ENCODE data around the gene TMEM74B.

The TMEM74B gene

DNA sequence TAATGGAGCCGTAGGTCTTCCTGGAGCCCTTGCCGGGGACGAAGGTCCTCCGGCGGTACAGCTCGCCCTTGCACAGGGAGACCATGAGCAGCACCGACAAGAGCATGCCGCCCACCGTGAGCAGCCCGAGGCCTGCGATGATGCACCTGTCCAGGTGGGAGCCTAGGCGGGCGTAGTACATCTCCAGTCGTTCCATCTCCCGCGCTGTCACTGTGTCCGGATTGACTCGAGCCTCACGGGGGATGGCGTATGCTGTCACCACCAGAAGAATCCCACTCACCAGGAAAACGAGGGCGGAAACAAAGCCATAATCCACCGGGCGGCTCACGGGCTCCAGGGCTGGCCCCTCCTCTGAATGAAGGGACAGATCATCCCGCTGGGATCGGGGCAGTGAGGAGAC lies 3.8 kb downstream of the TMEM74B start (continued):
- no peak for TF ChIP-seq ZNF202 (tag by site-specific recombination; IDR thresholded peaks at IDR 0.05; ENCODE audit: borderline replicate concordance)
- TF ChIP-seq ZEB2 (tag by site-specific recombination; IDR thresholded peaks at IDR 0.05): no peak
- no peak for TF ChIP-seq ZNF248 (tag by site-specific recombination; IDR thresholded peaks at IDR 0.05)
- no peak for TF ChIP-seq SP7 (tag by site-specific recombination; IDR thresholded peaks at IDR 0.05)
- TF ChIP-seq ZNF155 (tag by site-specific recombination; IDR thresholded peaks at IDR 0.05): no peak
- TF ChIP-seq, protein P1, sequence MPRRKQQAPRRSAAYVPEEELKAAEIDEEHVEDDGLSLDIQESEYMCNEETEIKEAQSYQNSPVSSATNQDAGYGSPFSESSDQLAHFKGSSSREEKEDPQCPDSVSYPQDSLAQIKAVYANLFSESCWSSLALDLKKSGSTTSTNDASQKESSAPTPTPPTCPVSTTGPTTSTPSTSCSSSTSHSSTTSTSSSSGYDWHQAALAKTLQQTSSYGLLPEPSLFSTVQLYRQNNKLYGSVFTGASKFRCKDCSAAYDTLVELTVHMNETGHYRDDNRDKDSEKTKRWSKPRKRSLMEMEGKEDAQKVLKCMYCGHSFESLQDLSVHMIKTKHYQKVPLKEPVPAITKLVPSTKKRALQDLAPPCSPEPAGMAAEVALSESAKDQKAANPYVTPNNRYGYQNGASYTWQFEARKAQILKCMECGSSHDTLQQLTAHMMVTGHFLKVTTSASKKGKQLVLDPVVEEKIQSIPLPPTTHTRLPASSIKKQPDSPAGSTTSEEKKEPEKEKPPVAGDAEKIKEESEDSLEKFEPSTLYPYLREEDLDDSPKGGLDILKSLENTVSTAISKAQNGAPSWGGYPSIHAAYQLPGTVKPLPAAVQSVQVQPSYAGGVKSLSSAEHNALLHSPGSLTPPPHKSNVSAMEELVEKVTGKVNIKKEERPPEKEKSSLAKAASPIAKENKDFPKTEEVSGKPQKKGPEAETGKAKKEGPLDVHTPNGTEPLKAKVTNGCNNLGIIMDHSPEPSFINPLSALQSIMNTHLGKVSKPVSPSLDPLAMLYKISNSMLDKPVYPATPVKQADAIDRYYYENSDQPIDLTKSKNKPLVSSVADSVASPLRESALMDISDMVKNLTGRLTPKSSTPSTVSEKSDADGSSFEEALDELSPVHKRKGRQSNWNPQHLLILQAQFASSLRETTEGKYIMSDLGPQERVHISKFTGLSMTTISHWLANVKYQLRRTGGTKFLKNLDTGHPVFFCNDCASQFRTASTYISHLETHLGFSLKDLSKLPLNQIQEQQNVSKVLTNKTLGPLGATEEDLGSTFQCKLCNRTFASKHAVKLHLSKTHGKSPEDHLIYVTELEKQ (tag by site-specific recombination; IDR thresholded peaks at IDR 0.05; ENCODE audit: borderline replicate concordance): no peak
- TF ChIP-seq, protein P2, sequence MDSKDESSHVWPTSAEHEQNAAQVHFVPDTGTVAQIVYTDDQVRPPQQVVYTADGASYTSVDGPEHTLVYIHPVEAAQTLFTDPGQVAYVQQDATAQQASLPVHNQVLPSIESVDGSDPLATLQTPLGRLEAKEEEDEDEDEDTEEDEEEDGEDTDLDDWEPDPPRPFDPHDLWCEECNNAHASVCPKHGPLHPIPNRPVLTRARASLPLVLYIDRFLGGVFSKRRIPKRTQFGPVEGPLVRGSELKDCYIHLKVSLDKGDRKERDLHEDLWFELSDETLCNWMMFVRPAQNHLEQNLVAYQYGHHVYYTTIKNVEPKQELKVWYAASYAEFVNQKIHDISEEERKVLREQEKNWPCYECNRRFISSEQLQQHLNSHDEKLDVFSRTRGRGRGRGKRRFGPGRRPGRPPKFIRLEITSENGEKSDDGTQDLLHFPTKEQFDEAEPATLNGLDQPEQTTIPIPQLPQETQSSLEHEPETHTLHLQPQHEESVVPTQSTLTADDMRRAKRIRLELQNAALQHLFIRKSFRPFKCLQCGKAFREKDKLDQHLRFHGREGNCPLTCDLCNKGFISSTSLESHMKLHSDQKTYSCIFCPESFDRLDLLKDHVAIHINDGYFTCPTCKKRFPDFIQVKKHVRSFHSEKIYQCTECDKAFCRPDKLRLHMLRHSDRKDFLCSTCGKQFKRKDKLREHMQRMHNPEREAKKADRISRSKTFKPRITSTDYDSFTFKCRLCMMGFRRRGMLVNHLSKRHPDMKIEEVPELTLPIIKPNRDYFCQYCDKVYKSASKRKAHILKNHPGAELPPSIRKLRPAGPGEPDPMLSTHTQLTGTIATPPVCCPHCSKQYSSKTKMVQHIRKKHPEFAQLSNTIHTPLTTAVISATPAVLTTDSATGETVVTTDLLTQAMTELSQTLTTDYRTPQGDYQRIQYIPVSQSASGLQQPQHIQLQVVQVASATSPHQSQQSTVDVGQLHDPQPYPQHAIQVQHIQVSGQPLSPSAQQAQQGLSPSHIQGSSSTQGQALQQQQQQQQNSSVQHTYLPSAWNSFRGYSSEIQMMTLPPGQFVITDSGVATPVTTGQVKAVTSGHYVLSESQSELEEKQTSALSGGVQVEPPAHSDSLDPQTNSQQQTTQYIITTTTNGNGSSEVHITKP (tag by site-specific recombination; IDR thresholded peaks at IDR 0.05): no peak
- TF ChIP-seq TCF7L2 (IDR thresholded peaks at IDR 0.05; ENCODE audit: borderline replicate concordance, low read depth, low read length): no peak
- no peak for TF ChIP-seq MZF1 (tag by site-specific recombination; IDR thresholded peaks at IDR 0.05; ENCODE audit: borderline replicate concordance)
- no peak for TF ChIP-seq ZNF747 (tag by site-specific recombination; IDR thresholded peaks at IDR 0.05)
- TF ChIP-seq, protein P3, sequence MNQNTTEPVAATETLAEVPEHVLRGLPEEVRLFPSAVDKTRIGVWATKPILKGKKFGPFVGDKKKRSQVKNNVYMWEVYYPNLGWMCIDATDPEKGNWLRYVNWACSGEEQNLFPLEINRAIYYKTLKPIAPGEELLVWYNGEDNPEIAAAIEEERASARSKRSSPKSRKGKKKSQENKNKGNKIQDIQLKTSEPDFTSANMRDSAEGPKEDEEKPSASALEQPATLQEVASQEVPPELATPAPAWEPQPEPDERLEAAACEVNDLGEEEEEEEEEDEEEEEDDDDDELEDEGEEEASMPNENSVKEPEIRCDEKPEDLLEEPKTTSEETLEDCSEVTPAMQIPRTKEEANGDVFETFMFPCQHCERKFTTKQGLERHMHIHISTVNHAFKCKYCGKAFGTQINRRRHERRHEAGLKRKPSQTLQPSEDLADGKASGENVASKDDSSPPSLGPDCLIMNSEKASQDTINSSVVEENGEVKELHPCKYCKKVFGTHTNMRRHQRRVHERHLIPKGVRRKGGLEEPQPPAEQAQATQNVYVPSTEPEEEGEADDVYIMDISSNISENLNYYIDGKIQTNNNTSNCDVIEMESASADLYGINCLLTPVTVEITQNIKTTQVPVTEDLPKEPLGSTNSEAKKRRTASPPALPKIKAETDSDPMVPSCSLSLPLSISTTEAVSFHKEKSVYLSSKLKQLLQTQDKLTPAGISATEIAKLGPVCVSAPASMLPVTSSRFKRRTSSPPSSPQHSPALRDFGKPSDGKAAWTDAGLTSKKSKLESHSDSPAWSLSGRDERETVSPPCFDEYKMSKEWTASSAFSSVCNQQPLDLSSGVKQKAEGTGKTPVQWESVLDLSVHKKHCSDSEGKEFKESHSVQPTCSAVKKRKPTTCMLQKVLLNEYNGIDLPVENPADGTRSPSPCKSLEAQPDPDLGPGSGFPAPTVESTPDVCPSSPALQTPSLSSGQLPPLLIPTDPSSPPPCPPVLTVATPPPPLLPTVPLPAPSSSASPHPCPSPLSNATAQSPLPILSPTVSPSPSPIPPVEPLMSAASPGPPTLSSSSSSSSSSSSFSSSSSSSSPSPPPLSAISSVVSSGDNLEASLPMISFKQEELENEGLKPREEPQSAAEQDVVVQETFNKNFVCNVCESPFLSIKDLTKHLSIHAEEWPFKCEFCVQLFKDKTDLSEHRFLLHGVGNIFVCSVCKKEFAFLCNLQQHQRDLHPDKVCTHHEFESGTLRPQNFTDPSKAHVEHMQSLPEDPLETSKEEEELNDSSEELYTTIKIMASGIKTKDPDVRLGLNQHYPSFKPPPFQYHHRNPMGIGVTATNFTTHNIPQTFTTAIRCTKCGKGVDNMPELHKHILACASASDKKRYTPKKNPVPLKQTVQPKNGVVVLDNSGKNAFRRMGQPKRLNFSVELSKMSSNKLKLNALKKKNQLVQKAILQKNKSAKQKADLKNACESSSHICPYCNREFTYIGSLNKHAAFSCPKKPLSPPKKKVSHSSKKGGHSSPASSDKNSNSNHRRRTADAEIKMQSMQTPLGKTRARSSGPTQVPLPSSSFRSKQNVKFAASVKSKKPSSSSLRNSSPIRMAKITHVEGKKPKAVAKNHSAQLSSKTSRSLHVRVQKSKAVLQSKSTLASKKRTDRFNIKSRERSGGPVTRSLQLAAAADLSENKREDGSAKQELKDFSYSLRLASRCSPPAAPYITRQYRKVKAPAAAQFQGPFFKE (tag by site-specific recombination; IDR thresholded peaks at IDR 0.05; ENCODE audit: borderline replicate concordance): no peak

DNA sequence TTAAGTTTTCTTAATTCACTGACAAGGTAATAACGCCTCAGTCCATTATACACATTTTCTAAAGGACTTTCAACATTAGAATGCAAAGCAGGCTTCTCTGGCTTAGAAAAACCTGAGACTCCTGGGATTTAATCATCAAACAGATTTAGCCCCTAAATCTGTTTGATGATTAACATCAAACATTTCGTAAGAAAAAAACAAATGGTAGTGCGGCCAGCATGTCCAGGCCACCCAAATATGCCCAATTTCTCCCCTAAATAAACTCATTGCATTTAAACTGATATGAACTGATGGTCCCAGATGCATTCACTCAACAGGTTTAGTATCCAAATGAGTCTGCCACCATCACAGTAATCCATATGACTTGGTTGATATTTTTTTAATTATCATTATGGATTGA lies 6.2 kb downstream of the TMEM74B start:
- TF ChIP-seq, protein P4, sequence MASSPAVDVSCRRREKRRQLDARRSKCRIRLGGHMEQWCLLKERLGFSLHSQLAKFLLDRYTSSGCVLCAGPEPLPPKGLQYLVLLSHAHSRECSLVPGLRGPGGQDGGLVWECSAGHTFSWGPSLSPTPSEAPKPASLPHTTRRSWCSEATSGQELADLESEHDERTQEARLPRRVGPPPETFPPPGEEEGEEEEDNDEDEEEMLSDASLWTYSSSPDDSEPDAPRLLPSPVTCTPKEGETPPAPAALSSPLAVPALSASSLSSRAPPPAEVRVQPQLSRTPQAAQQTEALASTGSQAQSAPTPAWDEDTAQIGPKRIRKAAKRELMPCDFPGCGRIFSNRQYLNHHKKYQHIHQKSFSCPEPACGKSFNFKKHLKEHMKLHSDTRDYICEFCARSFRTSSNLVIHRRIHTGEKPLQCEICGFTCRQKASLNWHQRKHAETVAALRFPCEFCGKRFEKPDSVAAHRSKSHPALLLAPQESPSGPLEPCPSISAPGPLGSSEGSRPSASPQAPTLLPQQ (tag by site-specific recombination; IDR thresholded peaks at IDR 0.05): no peak
- TF ChIP-seq ZNF521 (tag by site-specific recombination; IDR thresholded peaks at IDR 0.05) (no peak), ZNF544 (tag by site-specific recombination; IDR thresholded peaks at IDR 0.05) (no peak), ZNF785 (tag by site-specific recombination; IDR thresholded peaks at IDR 0.05) (no peak), ZNF514 (tag by site-specific recombination; IDR thresholded peaks at IDR 0.05) (no peak), TCF7L2 (IDR thresholded peaks at IDR 0.05; ENCODE audit: borderline replicate concordance, low read depth, low read length) (no peak)
- CTCF ChIA-PET: no interaction called here
- Histone ChIP-seq H3K27ac (ENCODE audit: extremely low read depth, low read depth, low read length) (no peak overlapping the region), H3K4me1 (ENCODE audit: control insufficient read depth, insufficient read depth, low read length) (no peaks in the 10 kb centered on the region), H3K9me3 (ENCODE audit: control insufficient read depth, insufficient read depth, low read depth, low read length) (no peaks in the 10 kb centered on the region), H3K4me3 (ENCODE audit: low read depth, low read length) (no peak overlapping the region), H3K36me3 (ENCODE audit: control insufficient read depth in 2 of 2, insufficient read depth in 1 of 2, low read length in 2 of 2) (peaks cover 0 to 20% of the 10 kb centered on the region in 2 experiments; a peak in 1 of 3 replicates)
- POLR2A ChIA-PET: no interaction called here
